Lower leg skin (tissue), 3 donors: ENCODE data around the gene MITF.

Experiments
- CTCF ChIP-seq, 3 donors: fragments of 450-650 bp; IDR thresholded peaks; one replicate each; pipeline ENCODE4 v1.5.1; 2016; ENCODE audit warnings: antibody characterized with exemption in 3 of 3, mild to moderate bottlenecking in 3 of 3, moderate library complexity in 2 of 3
- POLR2A ChIP-seq, 2 donors: fragments of 450-650 bp; IDR thresholded peaks; one replicate each; pipeline ENCODE4 v1.6.1; 2016 to 2017; ENCODE audit warnings: antibody characterized with exemption in 2 of 2, mild to moderate bottlenecking in 1 of 2, moderate library complexity in 1 of 2

DNA sequence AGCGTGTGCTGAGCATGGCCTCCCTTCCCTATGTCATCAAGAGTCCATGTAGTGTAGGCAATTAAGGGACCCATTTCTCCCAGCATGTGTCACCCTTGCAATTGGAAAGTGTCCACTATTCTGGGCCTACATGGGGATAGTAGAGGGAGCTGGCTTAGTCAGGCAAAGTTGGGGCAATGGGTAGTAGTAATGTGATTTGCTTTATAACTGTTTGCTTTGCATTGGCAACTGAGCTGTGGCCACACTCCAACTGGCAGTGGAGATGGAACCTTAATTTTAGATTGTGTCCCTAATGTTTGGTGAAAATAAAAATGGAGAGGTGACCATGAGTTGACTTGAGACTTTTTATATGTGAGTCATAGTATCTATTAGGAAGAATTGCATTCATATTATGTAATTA is 162.5 kb downstream of the MITF start:
- TF ChIP-seq CTCF (IDR thresholded peaks at IDR 0.05): no peak
- no peak for TF ChIP-seq POLR2A (IDR thresholded peaks at IDR 0.05)
